Stimulated activated effector memory CD8-positive, alpha-beta T cell treated with anti-CD3 and anti-CD28 coated beads, Interleukin-12 subunit alpha, Interleukin-12 subunit beta, amount 100 ng/mL, for 72 hours (primary cell): ENCODE results near the gene HACD3.

ENCODE experiments used
- ATAC-seq: fragments of 150-1000 bp; cut with Tn5 transposase; 2 replicates; pipeline ENCODE4 v1.10.0; 2021
- DNase-seq, 2 donors: peaks; one replicate each; pipeline ENCODE4 v3.0.0; 2021 to 2022; ENCODE audit warnings: low spot score in 2 of 2
- H3K27ac Mint-ChIP-seq: one replicate; pipeline ENCODE4 v1.8.0; 2022; ENCODE audit warnings: mild to moderate bottlenecking, mixed read lengths
- H3K36me3 Mint-ChIP-seq: one replicate; pipeline ENCODE4 v1.8.0; 2022; ENCODE audit warnings: mild to moderate bottlenecking, mixed read lengths
- H3K4me1 Mint-ChIP-seq: one replicate; pipeline ENCODE4 v1.8.0; 2022; ENCODE audit warnings: mixed read lengths
- H3K4me3 Mint-ChIP-seq: one replicate; pipeline ENCODE4 v1.8.0; 2022; ENCODE audit warnings: mild to moderate bottlenecking, mixed read lengths
- H3K9me3 Mint-ChIP-seq: one replicate; pipeline ENCODE4 v1.8.0; 2022; ENCODE audit warnings: mixed read lengths

HACD3 gene

DNA sequence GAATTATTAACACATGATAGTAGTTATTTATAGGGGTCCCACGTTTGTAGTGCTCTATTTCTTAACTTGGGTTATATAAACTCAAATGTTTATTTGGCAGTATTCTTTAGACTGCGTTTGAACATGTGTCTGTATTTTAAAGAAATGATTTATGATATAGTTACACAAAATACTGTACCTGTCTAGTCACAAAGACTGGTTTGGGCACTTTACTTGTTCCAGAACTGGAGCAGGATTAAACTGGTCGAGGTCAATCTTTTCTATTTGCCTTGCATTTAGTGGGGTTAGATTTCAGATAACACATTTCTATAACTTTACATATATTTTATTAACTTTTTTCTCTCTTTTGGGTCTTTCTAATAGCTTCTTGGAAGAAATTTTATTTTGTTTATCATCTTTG lies 39.5 kb downstream of the HACD3 start:
- peaks cover 70% of the 10 kb centered on the region for H3K36me3 Mint-ChIP-seq
- no peak overlapping the region for H3K27ac Mint-ChIP-seq
- no peaks in the 10 kb centered on the region for H3K9me3 Mint-ChIP-seq
- H3K4me1 Mint-ChIP-seq = no peaks in the 10 kb centered on the region
- H3K4me3 Mint-ChIP-seq = no peak overlapping the region
- ATAC-seq (no peak), DNase-seq (no peak)

DNA sequence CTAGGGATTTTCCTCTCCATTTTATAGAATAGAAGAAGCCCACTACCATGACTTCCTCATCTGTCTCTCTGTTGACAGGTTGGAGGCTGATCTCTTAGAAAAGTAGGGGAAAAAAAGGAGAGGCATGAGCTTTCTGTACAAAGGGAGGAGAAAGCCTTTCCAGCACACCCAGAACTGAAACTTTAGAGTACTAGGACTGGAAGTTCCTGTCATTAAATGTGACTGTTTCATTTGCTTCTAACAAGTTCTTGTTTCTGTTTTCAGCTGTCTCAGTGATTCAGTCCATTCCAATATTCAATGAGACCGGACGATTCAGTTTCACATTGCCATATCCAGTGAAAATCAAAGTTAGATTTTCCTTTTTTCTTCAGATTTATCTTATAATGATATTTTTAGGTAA lies 41.7 kb downstream of the HACD3 start:
- no peak overlapping the region for H3K27ac Mint-ChIP-seq
- no peaks in the 10 kb centered on the region for H3K4me1 Mint-ChIP-seq
- no peak for DNase-seq
- no peaks in the 10 kb centered on the region for H3K9me3 Mint-ChIP-seq
- H3K36me3 Mint-ChIP-seq = peaks cover 84% of the 10 kb centered on the region
- no peak for ATAC-seq
- H3K4me3 Mint-ChIP-seq = no peak overlapping the region

DNA sequence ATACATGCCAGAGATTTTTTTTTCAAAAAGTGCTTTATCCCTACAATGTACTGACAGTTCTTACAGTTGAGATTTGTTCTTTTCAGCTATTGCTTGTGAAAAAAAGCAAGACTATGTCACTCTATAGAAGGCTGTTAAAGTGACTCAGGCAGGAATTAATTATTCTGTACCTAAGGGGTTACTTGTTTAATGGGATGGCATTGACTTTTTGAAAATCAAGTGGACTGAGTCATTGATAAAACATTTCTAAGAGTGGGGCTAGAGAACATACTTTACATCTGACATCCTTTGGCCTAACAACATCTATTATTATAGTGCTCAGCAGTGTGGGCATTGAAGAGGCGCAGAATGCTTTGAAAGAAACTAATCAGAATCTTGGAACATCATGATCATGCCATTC lies 46.4 kb downstream of the HACD3 start:
- Mint-ChIP-seq H3K36me3 (peaks cover 87% of the 10 kb centered on the region), H3K4me1 (no peaks in the 10 kb centered on the region), H3K4me3 (no peak overlapping the region), H3K27ac (peak overlapping the region; percentile 5), H3K9me3 (no peaks in the 10 kb centered on the region)
- ATAC-seq = no peak
- DNase-seq = no peak

DNA sequence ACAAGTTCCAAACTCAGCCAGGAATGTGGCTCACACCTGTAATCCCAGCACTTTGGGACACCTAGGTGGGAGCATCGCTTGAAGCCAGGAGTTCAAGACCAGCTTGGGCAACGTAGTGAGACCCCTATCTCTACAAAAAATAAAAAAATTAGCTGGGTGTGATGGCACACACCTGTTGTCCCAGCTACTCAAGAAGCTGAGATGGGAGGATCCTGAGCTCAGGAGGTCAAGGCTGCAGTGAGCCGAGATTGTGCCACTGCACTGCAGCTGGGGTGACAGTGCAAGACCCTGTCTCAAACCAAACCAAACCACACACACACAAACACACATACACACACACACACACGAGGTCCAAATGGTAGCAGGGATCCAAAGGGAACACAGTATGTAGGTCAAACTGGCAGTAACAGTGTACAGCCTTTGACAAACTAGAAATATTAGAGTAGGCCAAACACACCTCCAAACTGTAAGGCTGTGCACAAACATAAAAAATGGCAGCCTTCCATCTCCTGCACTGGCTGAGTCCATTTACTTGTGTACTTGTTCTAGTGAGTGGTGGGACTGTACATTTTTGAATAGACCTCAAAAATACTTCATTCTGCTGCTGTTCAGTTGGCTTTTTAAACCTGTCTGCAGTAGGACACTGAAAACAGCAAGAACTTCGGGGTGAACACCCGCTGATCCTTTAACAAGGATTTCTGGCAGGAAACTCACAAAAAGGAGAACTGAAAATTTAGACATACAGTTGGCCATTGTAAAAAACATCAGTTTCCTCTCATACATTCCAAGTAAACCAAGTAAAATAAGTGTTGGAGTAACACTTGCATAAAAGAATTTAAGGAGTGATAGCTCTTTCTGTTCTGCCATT lies 47.1 kb downstream of the HACD3 start:
- ATAC-seq (no peak), DNase-seq (no peak)
- Mint-ChIP-seq H3K4me1 (no peaks in the 10 kb centered on the region), H3K4me3 (no peak overlapping the region), H3K9me3 (no peaks in the 10 kb centered on the region), H3K27ac (peak overlapping the region; percentile 5), H3K36me3 (peaks cover 87% of the 10 kb centered on the region)

DNA sequence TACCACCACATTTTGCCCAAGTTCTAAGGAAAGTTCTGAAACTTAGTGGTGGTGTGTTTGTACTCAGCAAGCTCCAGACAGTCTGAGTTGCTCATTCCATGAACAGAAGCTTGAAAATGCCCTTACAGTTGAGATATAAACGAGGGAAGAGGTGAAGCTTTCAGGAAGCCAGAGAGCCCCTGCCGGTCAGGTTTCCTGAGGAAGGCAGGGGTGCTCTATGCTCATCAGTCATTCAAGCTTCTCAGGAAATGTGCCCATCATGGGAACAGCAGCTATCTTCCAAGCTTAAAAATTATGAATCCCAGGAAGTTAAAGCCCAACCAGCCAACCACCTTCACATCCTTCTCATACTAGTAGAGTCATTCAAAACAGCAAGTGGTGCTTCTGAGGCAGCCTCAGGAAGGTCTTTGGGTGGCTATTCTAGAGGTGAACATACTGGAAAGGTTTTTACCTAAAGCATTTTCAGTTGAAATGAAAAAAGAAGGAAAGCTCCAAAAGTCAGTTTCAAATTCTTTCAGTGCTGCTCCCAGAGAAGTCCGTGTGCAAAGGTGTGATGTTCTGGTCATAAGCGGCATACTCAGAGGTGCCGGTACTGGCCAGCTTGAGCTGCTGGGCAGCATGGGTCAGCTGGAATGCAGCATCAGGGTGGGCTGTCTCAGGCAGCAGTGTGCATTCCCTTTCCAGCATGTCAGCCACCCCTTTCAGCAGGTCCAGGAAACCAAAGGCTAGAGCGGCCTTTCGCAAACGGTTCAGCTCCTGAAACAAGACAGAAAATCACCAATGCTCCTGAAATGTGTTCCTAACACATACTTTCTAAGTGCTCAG lies 48.9 kb downstream of the HACD3 start:
- Mint-ChIP-seq H3K9me3 (no peaks in the 10 kb centered on the region), H3K4me1 (peaks cover 10% of the 10 kb centered on the region), H3K27ac (peak overlapping the region; percentile 81), H3K36me3 (peaks cover 97% of the 10 kb centered on the region), H3K4me3 (no peak overlapping the region)
- ATAC-seq (no peak), DNase-seq (no peak)

DNA sequence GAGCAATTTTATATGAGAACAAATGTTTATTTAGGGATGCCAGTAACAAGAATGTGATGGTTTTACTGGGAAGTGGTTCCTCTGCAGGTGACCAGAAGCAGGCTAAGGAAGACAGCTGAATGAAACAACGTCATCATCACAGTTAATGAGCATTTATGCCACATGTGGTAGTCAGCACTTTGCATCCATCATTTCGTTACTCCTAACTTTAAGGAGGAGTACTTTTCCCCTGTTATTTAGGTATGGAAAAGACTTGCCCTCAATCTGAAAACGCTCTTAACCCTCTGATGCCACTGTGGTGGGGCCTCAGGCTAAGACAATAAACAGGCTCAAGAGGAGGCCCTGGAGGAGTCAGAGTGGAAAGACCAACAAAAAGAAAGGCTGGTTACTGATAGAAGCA lies 49.5 kb downstream of the HACD3 start:
- DNase-seq (no peak), ATAC-seq (no peak)
- H3K4me3 Mint-ChIP-seq = no peak overlapping the region
- H3K36me3 Mint-ChIP-seq = peaks cover 97% of the 10 kb centered on the region
- H3K9me3 Mint-ChIP-seq = no peaks in the 10 kb centered on the region
- peaks cover 16% of the 10 kb centered on the region for H3K4me1 Mint-ChIP-seq
- peak overlapping the region; percentile 81 for H3K27ac Mint-ChIP-seq

DNA sequence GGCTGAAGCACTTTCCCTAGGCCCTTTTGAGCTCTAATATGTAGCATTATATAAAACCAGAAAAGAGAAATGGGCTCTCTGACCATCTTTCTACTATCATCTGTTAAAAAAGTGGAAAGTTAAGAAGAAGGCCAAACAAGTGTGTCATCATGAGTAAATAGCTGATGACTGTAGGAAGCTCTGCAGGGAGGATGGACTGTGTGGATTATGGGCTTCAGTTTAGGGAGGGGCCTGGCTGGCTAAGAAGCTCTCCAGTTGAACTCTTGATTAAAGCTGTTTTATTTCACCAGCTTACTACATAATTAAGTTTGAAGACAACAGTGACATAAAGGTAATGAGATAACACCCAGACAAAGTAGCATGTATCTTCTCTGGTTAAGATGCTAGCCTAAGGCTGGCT lies 50.0 kb downstream of the HACD3 start:
- ATAC-seq (no peak), DNase-seq (no peak)
- H3K4me1 Mint-ChIP-seq = peaks cover 16% of the 10 kb centered on the region
- H3K36me3 Mint-ChIP-seq = peaks cover 92% of the 10 kb centered on the region
- H3K4me3 Mint-ChIP-seq = no peak overlapping the region
- peak overlapping the region; percentile 81 for H3K27ac Mint-ChIP-seq
- H3K9me3 Mint-ChIP-seq = no peaks in the 10 kb centered on the region

DNA sequence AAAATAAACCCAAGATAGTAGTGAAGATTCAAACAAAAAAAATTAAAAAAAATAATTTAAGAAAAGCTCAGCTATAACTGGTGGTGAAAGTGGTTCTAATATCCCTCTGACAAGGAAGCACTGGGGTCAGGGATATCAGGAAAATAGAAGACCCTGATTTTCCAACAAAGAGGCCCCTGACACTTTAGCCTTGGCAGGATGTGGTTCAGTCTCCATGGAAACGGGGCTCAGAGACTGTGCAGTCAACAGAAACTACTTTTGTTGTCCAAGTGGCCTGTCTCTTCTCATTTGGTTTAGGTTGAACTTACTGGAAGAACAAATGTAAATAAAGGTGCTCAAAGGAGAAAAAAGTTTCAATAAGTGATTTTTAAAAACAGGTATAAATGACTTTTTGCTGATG lies 53.4 kb downstream of the HACD3 start:
- H3K4me1 Mint-ChIP-seq = peaks cover 21% of the 10 kb centered on the region
- peaks cover 91% of the 10 kb centered on the region for H3K36me3 Mint-ChIP-seq
- peak in 1 of 2 donors; percentile 5 for DNase-seq
- ATAC-seq = peak; percentile 86
- H3K27ac Mint-ChIP-seq = peak overlapping the region; percentile 93
- H3K9me3 Mint-ChIP-seq = no peaks in the 10 kb centered on the region
- no peak overlapping the region for H3K4me3 Mint-ChIP-seq

DNA sequence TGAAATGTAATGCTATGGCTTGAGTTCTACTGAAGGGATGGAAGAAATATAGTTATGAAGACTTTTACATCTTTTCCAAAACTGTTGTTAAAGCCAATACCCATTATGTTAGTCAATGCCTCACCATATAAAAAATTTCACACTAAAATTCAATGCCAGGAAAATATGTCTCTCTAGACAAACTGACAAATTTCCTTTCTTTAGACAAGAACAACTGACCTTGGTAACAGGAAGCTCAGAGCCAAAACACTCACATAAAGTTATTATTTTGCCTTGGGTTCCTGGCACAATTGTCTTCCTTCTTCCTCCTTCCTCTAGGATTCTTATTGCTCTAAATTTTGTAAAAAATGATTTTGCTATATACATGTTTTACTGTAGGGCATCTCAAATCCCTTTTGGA lies 54.0 kb downstream of the HACD3 start:
- Mint-ChIP-seq H3K9me3 (no peaks in the 10 kb centered on the region), H3K36me3 (peaks cover 91% of the 10 kb centered on the region), H3K4me3 (no peak overlapping the region), H3K4me1 (peaks cover 21% of the 10 kb centered on the region), H3K27ac (peak overlapping the region; percentile 93)
- ATAC-seq (no peak), DNase-seq (no peak)

DNA sequence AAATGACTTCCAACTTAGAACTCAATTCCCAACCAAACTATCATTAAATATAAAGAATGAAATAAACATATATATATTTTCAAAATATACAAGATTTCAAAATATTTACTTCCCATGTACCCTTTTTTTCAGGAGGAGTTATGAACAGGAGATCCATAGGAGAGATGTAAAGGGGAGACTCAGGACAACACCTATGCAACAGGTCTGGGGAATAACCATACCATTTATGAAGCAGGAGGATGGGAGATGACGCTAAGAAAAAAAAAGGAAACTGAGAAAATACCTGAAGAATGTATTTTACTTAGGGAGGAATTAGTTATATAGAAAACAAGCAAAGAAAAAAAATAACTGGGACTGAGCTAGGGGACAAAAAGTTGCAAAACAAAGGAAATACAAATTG lies 56.8 kb downstream of the HACD3 start:
- no peak overlapping the region for H3K27ac Mint-ChIP-seq
- H3K36me3 Mint-ChIP-seq = peaks cover 91% of the 10 kb centered on the region
- peaks cover 27% of the 10 kb centered on the region for H3K4me1 Mint-ChIP-seq
- H3K9me3 Mint-ChIP-seq = no peaks in the 10 kb centered on the region
- no peak for ATAC-seq
- no peak for DNase-seq
- no peak overlapping the region for H3K4me3 Mint-ChIP-seq

DNA sequence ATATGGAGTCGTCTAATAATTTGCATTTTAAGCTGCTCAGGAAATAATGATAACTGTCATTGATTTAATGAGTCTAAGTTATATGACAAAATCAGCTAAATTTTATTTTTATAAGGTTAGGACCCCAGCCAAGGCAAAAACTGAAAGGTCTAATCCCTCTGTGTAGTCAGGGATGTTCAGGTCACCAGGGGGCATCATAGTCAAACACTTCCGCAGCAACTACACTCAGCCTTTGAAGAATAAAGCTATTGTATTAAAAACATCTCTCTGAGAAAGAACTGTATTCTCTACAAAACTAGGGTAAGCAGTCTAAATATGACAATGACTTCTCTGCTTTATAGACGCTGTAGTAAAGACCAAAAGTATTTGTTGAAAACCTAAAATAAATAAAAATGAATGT lies 65.7 kb downstream of the HACD3 start:
- DNase-seq = no peak
- peaks cover 96% of the 10 kb centered on the region for H3K36me3 Mint-ChIP-seq
- no peaks in the 10 kb centered on the region for H3K4me1 Mint-ChIP-seq
- H3K9me3 Mint-ChIP-seq = no peaks in the 10 kb centered on the region
- no peak overlapping the region for H3K27ac Mint-ChIP-seq
- no peak for ATAC-seq
- no peak overlapping the region for H3K4me3 Mint-ChIP-seq

DNA sequence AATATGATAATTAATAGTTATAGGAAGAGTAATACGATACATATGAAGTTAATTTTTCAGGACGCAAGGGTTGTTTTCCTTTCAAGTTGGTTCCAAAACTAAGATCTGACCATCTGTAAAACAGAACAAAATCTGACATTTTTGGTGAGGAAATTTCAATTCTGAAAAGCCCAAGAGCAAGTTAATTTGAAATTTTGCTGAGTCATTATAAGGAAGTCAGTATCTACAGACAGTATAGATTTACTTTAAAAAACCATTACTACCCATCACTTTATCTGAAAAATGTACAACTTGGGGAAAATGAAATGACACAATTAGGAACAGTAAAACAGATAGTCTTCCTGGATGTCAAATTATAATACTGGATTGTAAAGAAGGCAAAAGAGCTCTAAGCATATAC lies 68.2 kb downstream of the HACD3 start:
- DNase-seq (no peak), ATAC-seq (no peak)
- Mint-ChIP-seq H3K9me3 (no peaks in the 10 kb centered on the region), H3K36me3 (peaks cover 96% of the 10 kb centered on the region), H3K4me3 (no peak overlapping the region), H3K27ac (peak overlapping the region; percentile 18), H3K4me1 (no peaks in the 10 kb centered on the region)

DNA sequence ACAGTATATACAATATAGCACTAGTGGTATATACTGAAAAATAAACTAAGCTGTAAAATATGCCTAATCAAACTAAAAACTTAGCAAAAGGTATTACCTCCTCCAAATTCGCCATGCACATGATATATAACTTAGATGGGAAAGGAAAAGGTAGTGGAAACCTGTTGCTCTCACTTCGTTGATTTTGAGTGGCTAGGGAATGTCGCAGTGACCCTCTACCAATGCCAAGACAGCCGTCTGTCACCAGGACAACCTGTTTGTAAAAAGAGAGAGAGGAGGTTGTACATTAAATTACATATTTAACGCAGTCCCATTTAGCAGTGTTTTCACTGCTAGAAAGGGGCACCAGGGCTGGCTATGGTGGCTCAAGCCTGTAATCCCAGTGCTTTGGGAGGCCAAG lies 69.4 kb downstream of the HACD3 start:
- peaks cover 96% of the 10 kb centered on the region for H3K36me3 Mint-ChIP-seq
- H3K27ac Mint-ChIP-seq = no peak overlapping the region
- no peaks in the 10 kb centered on the region for H3K9me3 Mint-ChIP-seq
- DNase-seq (no peak), ATAC-seq (no peak)
- H3K4me1 Mint-ChIP-seq = no peaks in the 10 kb centered on the region
- no peak overlapping the region for H3K4me3 Mint-ChIP-seq

DNA sequence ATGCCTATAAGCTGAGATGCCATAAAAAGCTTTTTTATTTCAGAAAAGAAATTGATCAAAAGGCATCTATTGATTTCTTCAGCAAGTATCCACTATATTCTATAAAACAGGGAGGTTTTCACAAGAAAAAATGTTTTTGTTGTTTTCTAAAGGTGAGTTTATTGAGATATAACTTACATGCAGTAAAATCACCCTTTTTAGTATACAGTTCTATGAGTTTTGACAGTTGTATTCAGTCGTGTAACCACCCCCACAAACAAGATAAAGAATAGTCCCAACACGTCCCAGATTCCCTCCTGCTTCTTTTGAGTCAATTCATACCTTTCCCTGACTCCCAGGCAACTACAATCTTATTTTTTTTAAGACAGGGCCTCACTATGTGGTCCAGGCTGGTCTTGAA lies 72.9 kb downstream of the HACD3 start:
- Mint-ChIP-seq H3K9me3 (no peaks in the 10 kb centered on the region), H3K4me1 (peaks cover 6% of the 10 kb centered on the region), H3K4me3 (no peak overlapping the region), H3K27ac (no peak overlapping the region), H3K36me3 (peaks cover 84% of the 10 kb centered on the region)
- DNase-seq (no peak), ATAC-seq (no peak)

DNA sequence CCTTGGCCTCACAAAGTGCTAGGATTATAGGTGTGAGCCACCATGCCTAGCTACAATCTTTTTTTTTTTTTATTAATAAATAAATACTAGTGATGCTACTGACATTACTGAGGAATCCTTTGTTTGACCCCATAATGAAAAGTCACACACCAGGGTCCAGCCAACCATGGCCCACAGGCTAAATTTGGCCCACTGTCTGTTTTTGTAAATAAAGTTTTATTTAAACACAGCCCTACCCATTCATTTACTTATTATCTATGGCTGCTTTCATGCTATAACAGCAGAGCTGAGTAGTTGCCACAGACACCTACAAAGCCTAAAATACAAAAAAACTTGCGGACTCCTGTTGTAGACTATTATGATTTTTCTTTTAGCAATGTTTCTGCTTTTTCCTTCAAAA lies 73.3 kb downstream of the HACD3 start:
- no peak for DNase-seq
- ATAC-seq = no peak
- no peak overlapping the region for H3K4me3 Mint-ChIP-seq
- H3K4me1 Mint-ChIP-seq = peaks cover 6% of the 10 kb centered on the region
- no peaks in the 10 kb centered on the region for H3K9me3 Mint-ChIP-seq
- no peak overlapping the region for H3K27ac Mint-ChIP-seq
- H3K36me3 Mint-ChIP-seq = peaks cover 80% of the 10 kb centered on the region
